Measurements from ENCODE around the gene ELMO1. TPM values are rescaled to one million over a fixed set of nuclear protein-coding genes. Genes with fewer than 3 reads are reported as not detected.

The ELMO1 gene
- total RNA-seq, 4 donors from 2014 or later, result 31.1 to 42.9 (median 38.7) TPM

GRCh38 chr7:36884910-36885309 is 563.8 kb downstream of the ELMO1 start:
- peaks cover 0 to 23% (median 13%) of the 10 kb centered on the region in 4 donors for H3K36me3 ChIP-seq
- no peaks in the 10 kb centered on the region for H3K4me1 ChIP-seq
- WGBS, result 64% methylated on average over 5 of the region's 5 CpGs
- H3K27me3 ChIP-seq, result no peaks in the 10 kb centered on the region
- TF ChIP-seq POLR2AphosphoS5 (IDR thresholded peaks at IDR 0.05) (no peak), CTCF (IDR thresholded peaks at IDR 0.05) (no peak), EP300 (IDR thresholded peaks at IDR 0.05) (no peak), POLR2A (IDR thresholded peaks at IDR 0.05; ENCODE audit: low read depth) (no peak)
- no peak overlapping the region for H3K4me3 ChIP-seq
- DNase-seq (ENCODE audit: extremely low spot score), result no peak
- intact Hi-C loops (cut with DNase I), result no loop called here
- no peak overlapping the region for H3K27ac ChIP-seq (replicated peaks in 1 of 4)
- no peaks in the 10 kb centered on the region for H3K9me3 ChIP-seq

- no peak for DNase-seq (ENCODE audit: extremely low spot score)
- no peak overlapping the region for H3K4me3 ChIP-seq
- TF ChIP-seq POLR2A (IDR thresholded peaks at IDR 0.05; ENCODE audit: low read depth) (no peak), CTCF (IDR thresholded peaks at IDR 0.05) (no peak), EP300 (IDR thresholded peaks at IDR 0.05) (no peak), POLR2AphosphoS5 (IDR thresholded peaks at IDR 0.05) (no peak)
- WGBS, result 85% methylated on average over 5 of the region's 5 CpGs
- no peaks in the 10 kb centered on the region for H3K27me3 ChIP-seq
- intact Hi-C loops (cut with DNase I), result no loop called here
- peaks cover 0 to 23% (median 13%) of the 10 kb centered on the region in 4 donors for H3K36me3 ChIP-seq
- H3K27ac ChIP-seq (replicated peaks in 1 of 4), result no peak overlapping the region
- H3K4me1 ChIP-seq, result no peaks in the 10 kb centered on the region
- no peaks in the 10 kb centered on the region for H3K9me3 ChIP-seq
These were observed 564.3 kb downstream of the ELMO1 start for GRCh38 chr7:36884351-36884750.

GRCh38 chr7:36881233-36881874 is 567.3 kb downstream of the ELMO1 start:
- WGBS, result 76% methylated on average over 11 of the region's 11 CpGs
- intact Hi-C loops (cut with DNase I), result no loop called here
- Histone ChIP-seq H3K36me3 (peaks cover 0 to 35% (median 19%) of the 10 kb centered on the region in 4 donors), H3K4me1 (no peaks in the 10 kb centered on the region), H3K27me3 (no peaks in the 10 kb centered on the region), H3K27ac (replicated peaks in 1 of 4) (no peak overlapping the region), H3K4me3 (no peak overlapping the region), H3K9me3 (no peaks in the 10 kb centered on the region)
- TF ChIP-seq CTCF (IDR thresholded peaks at IDR 0.05), result no peak
- TF ChIP-seq EP300 (IDR thresholded peaks at IDR 0.05), result no peak
- no peak for TF ChIP-seq POLR2A (IDR thresholded peaks at IDR 0.05; ENCODE audit: low read depth)
- no peak for TF ChIP-seq POLR2AphosphoS5 (IDR thresholded peaks at IDR 0.05)
- DNase-seq (ENCODE audit: extremely low spot score), result no peak

- no peaks in the 10 kb centered on the region for H3K27me3 ChIP-seq
- 91% methylated on average over 3 of the region's 3 CpGs for WGBS
- intact Hi-C loops (cut with DNase I), result no loop called here
- no peak overlapping the region for H3K27ac ChIP-seq (replicated peaks in 1 of 4)
- H3K9me3 ChIP-seq, result no peaks in the 10 kb centered on the region
- H3K4me3 ChIP-seq, result no peak overlapping the region
- H3K4me1 ChIP-seq, result no peaks in the 10 kb centered on the region
- TF ChIP-seq CTCF (IDR thresholded peaks at IDR 0.05) (no peak), POLR2A (IDR thresholded peaks at IDR 0.05; ENCODE audit: low read depth) (no peak), POLR2AphosphoS5 (IDR thresholded peaks at IDR 0.05) (no peak), EP300 (IDR thresholded peaks at IDR 0.05) (no peak)
- H3K36me3 ChIP-seq, result peaks cover 0 to 36% (median 20%) of the 10 kb centered on the region in 4 donors
- no peak for DNase-seq (ENCODE audit: extremely low spot score)
These were observed 568.6 kb downstream of the ELMO1 start for GRCh38 chr7:36880108-36880507.

GRCh38 chr7:36879021-36879420 is 569.6 kb downstream of the ELMO1 start:
- Histone ChIP-seq H3K36me3 (peaks cover 0 to 42% (median 16%) of the 10 kb centered on the region in 4 donors), H3K9me3 (no peaks in the 10 kb centered on the region), H3K27me3 (no peaks in the 10 kb centered on the region), H3K4me1 (no peaks in the 10 kb centered on the region), H3K27ac (replicated peaks in 1 of 4) (no peak overlapping the region), H3K4me3 (no peak overlapping the region)
- 87% methylated on average over 3 of the region's 4 CpGs for WGBS
- no peak for TF ChIP-seq CTCF (IDR thresholded peaks at IDR 0.05)
- no peak for TF ChIP-seq POLR2AphosphoS5 (IDR thresholded peaks at IDR 0.05)
- TF ChIP-seq POLR2A (IDR thresholded peaks at IDR 0.05; ENCODE audit: low read depth), result no peak
- TF ChIP-seq EP300 (IDR thresholded peaks at IDR 0.05), result no peak
- no peak for DNase-seq (ENCODE audit: extremely low spot score)
- intact Hi-C loops (cut with DNase I), result no loop called here
